HepG2 (cell line): Measurements from ENCODE around the gene MNT.

Source experiments
- CBX1 ChIP-seq: IDR thresholded peaks from one replicate; pipeline ENCODE4 v1.6.1; 2016; ENCODE audit warnings: antibody characterized with exemption, low read depth
- CTCF ChIP-seq: sonication (generic); formaldehyde crosslinking; IDR thresholded peaks from 2 replicates; pipeline ENCODE4 v1.5.0; 2020; ENCODE audit warnings: mild to moderate bottlenecking, missing genetic modification reagents, moderate library complexity
- POLR2A ChIP-seq, 2 experiments: IDR thresholded peaks; 2 replicates each; pipeline ENCODE4 v1.6.1; 2011; ENCODE audit warnings: low read depth in 2 of 2, low read length in 2 of 2, mild to moderate bottlenecking in 1 of 2, moderate library complexity in 1 of 2; ENCODE audit not compliant: insufficient read depth in 1 of 2
- RFX1 ChIP-seq: fragments of 450-650 bp; IDR thresholded peaks from 2 replicates; pipeline ENCODE4 v1.6.1; 2017
- ZFP41 ChIP-seq: sonication (generic); formaldehyde crosslinking; IDR thresholded peaks from 2 replicates; pipeline ENCODE4 v1.4.0; 2020; ENCODE audit warnings: mild to moderate bottlenecking, missing genetic modification reagents, borderline replicate concordance

- TF ChIP-seq POLR2A (IDR thresholded peaks at IDR 0.05; ENCODE audit: insufficient read depth in 1 of 2, low read depth in 2 of 2, low read length in 2 of 2) (no peak), ZFP41 (CRISPR knock-in tag) (no peak), CTCF (CRISPR knock-in tag) (no peak), CBX1 (no peak), RFX1 (no peak)
Observed at GRCh38 chr17:2385240-2386210, 15.3 kb downstream of the MNT start.
